Activated T-helper 1 cell treated with anti-CD3 and anti-CD28 coated beads, Interleukin-2, amount 50 U/mL, for 16 hours (primary cell): Measurements from ENCODE around the gene CNTLN.
"Not testable (repeated sequence)": the region's sequence is repeated elsewhere in the genome, so short reads cannot be mapped to it uniquely, and the experiment has no call there.

Experiments used
- DNase-seq, 2 donors: peaks; one replicate each; pipeline ENCODE4 v3.0.0-alpha.2; 2020; ENCODE audit warnings: low read depth in 1 of 2, low spot score in 1 of 2

Gene CNTLN

DNA sequence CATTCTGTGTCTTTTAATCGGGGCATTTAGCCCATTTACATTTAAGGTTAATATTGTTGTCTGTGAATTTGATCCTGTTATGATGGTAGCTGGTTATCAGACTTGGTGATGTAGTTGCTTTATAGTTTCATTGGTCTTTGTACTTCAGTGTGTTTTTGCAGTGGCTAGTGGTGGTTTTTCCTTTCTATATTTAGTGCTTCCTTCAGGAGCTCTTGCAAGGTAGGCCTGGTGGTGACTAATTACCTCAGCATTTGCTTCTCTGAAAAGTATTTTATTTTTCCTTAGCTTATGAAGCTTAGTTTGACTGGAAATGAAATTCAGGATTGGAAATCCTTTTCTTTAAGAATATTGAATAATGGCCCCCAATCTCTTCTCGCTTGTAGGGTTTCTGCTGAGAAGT, 156.9 kb downstream of the CNTLN start:
- DNase-seq, result no peak

GRCh38 chr9:17293685-17294084, 158.8 kb downstream of the CNTLN start:
- no peak for DNase-seq

DNA sequence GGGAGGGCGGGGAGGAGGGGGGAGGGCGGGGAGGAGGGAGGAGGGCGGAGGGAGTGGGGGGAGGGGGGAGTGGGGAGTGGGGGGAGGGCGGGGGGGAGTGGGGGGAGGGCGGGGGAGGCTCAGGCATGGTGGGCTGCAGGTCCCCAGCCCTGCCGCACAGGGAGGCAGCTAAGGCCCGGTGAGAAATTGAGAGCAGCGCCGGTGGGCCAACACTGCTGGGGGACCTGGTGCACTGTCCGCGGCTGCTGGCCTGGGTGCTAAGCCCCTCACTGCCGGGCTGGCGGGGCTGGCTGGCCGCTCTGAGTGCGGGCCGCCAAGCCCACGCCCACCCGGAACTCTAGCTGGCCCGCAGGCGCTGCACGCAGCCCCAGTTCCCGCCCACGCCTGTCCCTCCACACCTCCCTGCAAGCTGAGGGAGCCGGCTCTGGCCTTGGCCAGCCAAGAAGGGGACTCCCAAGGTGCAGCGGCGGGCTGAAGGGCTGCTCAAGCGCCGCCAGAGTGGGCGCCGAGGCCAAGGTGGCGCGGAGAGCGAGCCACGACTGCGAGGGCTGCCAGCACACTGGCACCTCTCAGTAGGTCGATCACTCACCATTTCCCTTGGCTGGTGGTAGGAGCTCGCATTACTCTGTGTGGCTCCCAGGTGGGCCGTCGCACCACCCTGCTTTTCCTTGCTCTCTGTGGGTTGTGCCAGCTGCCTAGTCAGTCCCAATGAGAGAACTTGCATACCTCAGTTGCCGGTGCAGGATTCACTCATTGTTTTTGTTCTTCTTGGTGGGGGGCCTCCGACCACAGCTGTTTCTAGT, 160.2 kb downstream of the CNTLN start:
- DNase-seq, result no peak

- DNase-seq, result no peak
These were observed 180.5 kb downstream of the CNTLN start for GRCh38 chr9:17315341-17315740.

- no peak for DNase-seq
These were observed 184.0 kb downstream of the CNTLN start for GRCh38 chr9:17318821-17319320.

DNA sequence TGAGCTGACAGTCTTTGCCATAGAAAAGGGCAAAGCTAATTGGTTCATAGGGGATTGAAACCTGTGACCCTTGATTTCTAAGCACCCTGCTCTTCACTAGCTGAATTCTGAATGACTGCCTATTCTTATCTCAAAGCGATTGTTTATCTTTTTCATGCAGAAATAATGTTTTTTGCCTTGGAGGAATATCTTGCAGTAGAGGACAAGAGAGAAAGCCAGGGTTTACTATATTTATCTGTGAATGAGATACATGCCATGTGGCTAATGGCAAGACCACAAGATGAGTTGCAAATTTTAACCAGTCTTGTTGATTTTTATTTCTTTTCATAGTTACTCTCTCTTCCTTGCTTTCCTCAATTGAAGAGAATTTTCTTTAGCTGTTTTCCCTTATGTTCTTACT, 185.0 kb downstream of the CNTLN start:
- no peak for DNase-seq

- no peak for DNase-seq
These were observed 188.3 kb downstream of the CNTLN start for GRCh38 chr9:17322882-17323864.

- no peak for DNase-seq
These were observed 193.5 kb downstream of the CNTLN start for GRCh38 chr9:17328331-17328730.

GRCh38 chr9:17330097-17330496, 195.3 kb downstream of the CNTLN start:
- DNase-seq, result no peak

GRCh38 chr9:17332115-17332514, 197.3 kb downstream of the CNTLN start:
- no peak for DNase-seq

- no peak for DNase-seq
These were observed 204.3 kb downstream of the CNTLN start for GRCh38 chr9:17339156-17339555.

GRCh38 chr9:17342696-17343095, 207.9 kb downstream of the CNTLN start:
- no peak for DNase-seq

DNA sequence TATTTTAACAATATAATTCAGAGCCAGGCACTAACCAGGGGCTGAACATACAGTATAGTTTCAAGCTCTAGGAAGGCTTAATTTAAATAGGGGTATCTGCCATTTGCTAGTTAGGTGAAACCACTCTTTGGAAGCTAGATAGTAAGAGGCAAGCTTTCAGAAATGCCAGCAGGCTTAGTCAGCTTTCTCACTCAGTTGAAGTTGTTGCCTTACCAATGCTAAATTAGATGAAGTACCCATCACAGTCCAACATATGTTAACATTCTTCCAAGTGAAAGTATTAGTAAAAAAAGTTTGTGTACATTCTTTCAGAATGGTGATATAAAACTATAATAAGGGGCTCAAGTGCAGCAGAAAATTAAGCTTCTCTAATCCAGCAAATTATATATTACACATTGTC, 215.0 kb downstream of the CNTLN start:
- DNase-seq, result no peak

DNA sequence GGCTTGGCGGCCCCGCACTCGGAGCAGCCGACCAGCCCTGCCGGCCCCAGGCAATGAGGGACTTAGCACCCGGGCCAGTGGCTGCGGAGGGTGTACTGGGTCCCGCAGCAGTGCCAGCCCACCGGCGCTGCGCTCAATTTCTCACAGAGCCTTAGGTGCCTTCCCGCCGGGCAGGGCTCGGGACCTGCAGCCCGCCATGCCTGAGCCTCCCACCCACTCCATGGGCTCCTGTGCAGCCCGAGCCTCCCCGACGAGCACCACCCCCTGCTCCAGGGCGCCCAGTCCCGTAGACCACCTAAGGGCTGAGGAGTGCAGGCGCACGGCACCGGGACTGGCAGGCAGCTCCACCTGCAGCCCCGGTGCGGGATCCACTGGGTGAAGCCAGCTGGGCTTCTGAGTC, 219.2 kb downstream of the CNTLN start:
- not testable (repeated sequence) for DNase-seq

- no peak for DNase-seq
These were observed 226.5 kb downstream of the CNTLN start for GRCh38 chr9:17361378-17361777.

- no peak for DNase-seq
These were observed 232.2 kb downstream of the CNTLN start for GRCh38 chr9:17367035-17367434.

DNA sequence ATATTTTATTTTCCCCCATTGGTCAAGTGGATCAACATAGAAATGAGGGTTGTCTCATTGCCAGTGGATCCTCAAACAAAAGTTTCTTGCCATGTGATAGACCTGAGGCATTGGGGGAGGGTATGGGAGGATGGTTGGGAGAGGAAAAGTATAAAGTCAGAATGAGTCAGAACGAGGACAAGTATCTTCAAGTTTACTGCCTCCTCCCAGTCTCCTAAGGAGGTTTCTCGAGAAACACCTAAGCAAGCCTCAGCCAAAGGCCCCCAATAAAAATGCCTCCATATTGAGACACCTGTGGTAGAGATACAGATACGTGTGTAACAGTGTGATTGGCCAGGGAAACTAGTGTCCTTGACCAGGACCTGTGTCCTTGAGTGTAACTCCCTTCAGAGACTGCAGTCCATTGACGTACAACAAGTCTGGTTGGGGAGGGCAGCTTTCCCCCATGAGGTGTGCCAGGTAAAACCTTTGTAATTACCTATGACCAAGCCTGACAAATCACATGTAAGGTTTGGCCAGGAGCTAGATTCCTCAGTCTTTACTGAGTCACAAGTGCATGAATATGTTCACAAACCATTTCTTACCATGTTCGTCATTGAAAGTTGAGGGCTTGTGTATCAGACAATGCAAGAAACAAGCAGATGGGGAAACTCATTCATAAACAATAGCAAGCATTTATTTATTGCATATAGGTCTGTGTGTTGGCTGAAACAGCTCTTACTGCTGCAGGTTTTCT, 245.5 kb downstream of the CNTLN start:
- no peak for DNase-seq

DNA sequence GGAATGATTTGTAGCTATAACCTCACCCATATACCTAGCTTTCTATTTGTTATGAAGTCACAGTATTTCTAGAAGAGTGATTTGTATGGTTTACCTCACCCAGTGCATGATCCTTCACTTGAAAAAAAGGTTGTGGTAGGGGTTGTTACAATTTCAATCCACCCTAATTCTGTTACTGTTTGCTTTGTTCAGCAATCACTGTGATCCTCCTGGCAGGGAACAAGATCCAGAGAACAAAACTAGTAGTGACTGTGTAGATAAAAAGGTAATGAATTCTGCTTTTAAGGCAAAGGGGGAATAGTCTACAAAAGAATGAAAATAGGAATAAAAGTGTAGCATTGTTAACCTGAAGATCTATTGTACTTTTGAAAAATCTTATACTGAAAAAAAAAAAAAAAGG, 252.7 kb downstream of the CNTLN start:
- no peak for DNase-seq

DNA sequence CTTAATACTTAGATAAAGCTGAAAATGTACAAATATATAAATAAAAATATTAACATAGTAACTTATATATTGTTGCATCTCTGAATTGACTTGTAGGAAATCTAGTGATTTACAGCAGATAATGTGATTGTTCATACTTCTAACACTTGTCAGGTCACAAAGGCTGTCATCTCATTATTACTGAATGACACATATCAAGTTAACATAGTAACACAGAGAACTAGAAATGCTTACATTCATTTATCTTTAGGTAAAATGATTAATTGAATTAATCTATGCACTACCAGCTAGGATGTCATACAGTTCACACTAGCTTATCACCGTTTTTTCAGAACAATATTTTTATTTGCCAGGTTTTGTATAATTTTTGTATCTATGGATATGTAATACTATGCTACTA, 254.2 kb downstream of the CNTLN start:
- DNase-seq, result no peak

DNA sequence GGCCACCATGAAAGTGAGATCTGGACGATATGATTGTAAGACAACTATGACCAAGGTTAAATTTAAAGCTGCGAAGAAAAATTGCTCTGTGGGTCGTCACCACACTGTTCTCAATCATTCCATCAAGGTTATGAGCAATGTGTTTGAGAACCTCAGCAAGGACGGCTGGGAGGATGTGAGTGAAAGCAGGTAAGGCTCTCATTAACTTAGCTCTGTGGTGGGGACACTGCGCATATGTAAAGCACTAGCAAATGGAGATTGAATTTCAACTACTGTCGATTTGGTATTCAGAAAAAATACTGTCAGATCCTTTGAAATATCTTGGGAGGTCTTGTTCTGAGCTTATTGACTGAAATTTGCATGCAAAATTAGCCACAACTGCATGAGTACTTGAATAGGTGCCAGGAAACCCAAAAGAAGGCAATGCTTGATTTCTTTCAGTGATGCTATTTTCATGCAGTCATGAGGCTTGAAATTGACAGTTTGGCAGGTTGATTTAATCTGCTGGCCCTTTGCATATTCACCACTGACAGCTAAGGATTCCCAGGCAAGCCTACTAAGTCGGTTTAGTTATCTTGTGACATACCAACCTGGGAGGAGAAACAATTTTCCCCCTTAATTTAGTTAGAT, 260.2 kb downstream of the CNTLN start:
- DNase-seq, result no peak
